HL-60 (cell line): ENCODE results near the gene RSBN1L.

Experiments used
- DNase-seq, 2 experiments: peaks; one replicate each; pipeline ENCODE4 v3.0.0-alpha.2; 2010 to 2020; ENCODE audit warnings: low read depth in 1 of 2, low spot score in 1 of 2
- H3K27ac ChIP-seq: fragments of 250-450 bp; sonication (Bioruptor Pico); replicated peaks from 2 replicates; pipeline ENCODE4 v1.5.1; 2020; ENCODE audit warnings: mild to moderate bottlenecking, moderate library complexity
- H3K27me3 ChIP-seq: fragments of 250-450 bp; sonication (Bioruptor Pico); 2 replicates; pipeline ENCODE4 v1.5.1; 2021; ENCODE audit warnings: mild to moderate bottlenecking, moderate library complexity; ENCODE audit not compliant: insufficient read depth, poor library complexity, severe bottlenecking
- H3K4me3 ChIP-seq: replicated peaks from 2 replicates; pipeline ENCODE4 v1.5.1; 2011; ENCODE audit warnings: mild to moderate bottlenecking, control low read depth, low read length; ENCODE audit not compliant: insufficient read depth
- GABPA ChIP-seq: IDR thresholded peaks from 2 replicates; pipeline ENCODE4 v1.6.1; 2012; ENCODE audit warnings: low read depth
- POLR2AphosphoS5 ChIP-seq: IDR thresholded peaks from 2 replicates; pipeline ENCODE4 v1.6.1; 2012; ENCODE audit warnings: low read depth
- SPI1 ChIP-seq: IDR thresholded peaks from 2 replicates; pipeline ENCODE4 v1.6.1; 2012; ENCODE audit warnings: low read depth, mild to moderate bottlenecking, borderline replicate concordance
- TF ChIP-seq, protein P1 (sequence below): IDR thresholded peaks from 2 replicates; pipeline ENCODE4 v1.6.1; 2012; ENCODE audit warnings: low read depth; ENCODE audit not compliant: insufficient replicate concordance
- TF ChIP-seq, protein P2 (sequence below): IDR thresholded peaks from one replicate; pipeline ENCODE4 v1.5.1; 2011; ENCODE audit warnings: low read length, control low read depth, inconsistent platforms; ENCODE audit not compliant: insufficient read depth

The RSBN1L gene

DNA sequence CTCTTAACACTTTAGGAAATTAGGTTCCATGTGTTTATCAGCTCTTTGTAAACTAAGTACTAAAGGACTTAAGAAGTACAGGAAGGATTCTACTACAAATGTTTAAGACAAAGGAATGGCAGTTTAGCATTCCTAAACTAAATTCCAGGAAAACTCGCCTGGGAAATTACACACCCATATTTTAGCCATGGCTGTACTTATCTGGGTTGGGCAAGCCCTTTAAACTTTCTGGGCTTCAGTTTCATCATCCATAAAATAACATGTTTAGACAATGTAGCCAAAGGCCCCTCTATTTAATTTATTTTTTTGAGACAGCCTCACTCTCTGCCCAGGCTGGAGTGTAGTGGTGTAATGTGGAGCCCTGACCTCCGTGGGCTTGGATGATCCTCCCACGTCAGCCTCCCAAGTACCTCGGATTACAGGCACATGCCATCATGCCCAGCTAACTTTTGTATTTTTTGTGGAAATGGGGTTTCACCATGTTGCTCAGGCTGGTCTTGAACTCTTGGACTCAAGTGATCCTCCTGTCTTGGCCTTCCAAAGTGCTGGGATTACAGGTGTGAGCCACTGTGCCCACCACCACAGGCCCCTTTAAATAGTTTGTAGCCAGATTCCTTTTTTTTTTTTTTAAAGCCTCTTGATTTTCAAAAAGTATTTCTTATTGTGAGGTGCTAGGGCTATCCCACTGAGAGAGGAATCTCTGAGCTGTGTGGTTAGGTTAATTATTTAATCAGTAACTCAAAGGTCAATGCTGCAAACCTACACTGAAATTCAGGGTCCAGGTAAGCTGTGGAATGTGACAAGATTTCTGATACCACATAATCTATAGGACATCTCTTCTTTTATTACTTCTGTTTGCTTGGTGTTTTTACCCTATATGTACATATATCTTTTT, 69.9 kb downstream of the RSBN1L start:
- H3K27ac ChIP-seq: no peak overlapping the region
- TF ChIP-seq, protein P1, sequence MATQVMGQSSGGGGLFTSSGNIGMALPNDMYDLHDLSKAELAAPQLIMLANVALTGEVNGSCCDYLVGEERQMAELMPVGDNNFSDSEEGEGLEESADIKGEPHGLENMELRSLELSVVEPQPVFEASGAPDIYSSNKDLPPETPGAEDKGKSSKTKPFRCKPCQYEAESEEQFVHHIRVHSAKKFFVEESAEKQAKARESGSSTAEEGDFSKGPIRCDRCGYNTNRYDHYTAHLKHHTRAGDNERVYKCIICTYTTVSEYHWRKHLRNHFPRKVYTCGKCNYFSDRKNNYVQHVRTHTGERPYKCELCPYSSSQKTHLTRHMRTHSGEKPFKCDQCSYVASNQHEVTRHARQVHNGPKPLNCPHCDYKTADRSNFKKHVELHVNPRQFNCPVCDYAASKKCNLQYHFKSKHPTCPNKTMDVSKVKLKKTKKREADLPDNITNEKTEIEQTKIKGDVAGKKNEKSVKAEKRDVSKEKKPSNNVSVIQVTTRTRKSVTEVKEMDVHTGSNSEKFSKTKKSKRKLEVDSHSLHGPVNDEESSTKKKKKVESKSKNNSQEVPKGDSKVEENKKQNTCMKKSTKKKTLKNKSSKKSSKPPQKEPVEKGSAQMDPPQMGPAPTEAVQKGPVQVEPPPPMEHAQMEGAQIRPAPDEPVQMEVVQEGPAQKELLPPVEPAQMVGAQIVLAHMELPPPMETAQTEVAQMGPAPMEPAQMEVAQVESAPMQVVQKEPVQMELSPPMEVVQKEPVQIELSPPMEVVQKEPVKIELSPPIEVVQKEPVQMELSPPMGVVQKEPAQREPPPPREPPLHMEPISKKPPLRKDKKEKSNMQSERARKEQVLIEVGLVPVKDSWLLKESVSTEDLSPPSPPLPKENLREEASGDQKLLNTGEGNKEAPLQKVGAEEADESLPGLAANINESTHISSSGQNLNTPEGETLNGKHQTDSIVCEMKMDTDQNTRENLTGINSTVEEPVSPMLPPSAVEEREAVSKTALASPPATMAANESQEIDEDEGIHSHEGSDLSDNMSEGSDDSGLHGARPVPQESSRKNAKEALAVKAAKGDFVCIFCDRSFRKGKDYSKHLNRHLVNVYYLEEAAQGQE: no peak
- H3K27me3 ChIP-seq: no peaks in the 10 kb centered on the region
- H3K4me3 ChIP-seq: no peak overlapping the region
- DNase-seq: no peak

DNA sequence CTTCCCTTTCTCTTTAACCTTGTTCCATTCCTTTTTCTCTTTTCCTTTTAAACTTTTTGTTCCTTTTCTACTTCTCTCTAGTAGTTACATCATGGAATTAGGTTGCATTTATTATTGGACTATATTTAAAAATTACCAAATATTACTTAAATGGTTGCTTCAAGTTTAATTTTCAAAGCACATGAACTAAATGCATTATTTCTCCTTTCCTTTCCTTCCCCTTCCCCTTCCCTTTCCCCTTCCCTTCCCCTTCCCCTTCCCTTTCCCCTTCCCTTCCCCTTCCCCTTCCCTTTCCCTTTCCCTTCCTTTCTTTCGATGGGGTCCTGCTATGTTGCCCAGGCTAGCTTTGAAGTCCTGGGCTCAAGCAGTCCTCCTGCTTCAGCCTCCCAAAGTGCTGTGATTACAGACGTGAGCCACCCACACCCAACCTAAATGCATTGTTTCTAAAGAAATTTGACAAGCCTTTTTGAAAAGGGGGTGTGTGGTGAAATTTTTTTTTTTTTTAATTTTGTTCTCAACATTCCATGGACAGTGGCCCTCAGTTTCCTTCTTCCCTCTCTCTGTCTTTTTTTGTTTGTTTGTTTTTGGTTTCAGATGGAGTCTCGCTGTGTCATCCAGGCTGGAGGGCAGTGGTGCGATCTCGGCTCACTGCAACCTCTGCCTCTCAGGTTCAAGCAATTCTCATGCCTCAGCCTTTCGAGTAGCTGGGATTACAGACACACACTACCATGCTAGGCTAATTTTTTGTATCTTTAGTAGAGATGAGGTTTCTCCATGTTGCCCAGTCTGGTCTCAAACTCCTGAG, 70.7 kb downstream of the RSBN1L start:
- Histone ChIP-seq H3K4me3 (no peak overlapping the region), H3K27me3 (no peaks in the 10 kb centered on the region), H3K27ac (no peak overlapping the region)
- no peak for DNase-seq
- TF ChIP-seq, protein P1: no peak
- TF ChIP-seq SPI1: no peak
- TF ChIP-seq, protein P2, sequence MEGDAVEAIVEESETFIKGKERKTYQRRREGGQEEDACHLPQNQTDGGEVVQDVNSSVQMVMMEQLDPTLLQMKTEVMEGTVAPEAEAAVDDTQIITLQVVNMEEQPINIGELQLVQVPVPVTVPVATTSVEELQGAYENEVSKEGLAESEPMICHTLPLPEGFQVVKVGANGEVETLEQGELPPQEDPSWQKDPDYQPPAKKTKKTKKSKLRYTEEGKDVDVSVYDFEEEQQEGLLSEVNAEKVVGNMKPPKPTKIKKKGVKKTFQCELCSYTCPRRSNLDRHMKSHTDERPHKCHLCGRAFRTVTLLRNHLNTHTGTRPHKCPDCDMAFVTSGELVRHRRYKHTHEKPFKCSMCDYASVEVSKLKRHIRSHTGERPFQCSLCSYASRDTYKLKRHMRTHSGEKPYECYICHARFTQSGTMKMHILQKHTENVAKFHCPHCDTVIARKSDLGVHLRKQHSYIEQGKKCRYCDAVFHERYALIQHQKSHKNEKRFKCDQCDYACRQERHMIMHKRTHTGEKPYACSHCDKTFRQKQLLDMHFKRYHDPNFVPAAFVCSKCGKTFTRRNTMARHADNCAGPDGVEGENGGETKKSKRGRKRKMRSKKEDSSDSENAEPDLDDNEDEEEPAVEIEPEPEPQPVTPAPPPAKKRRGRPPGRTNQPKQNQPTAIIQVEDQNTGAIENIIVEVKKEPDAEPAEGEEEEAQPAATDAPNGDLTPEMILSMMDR: no peak

DNA sequence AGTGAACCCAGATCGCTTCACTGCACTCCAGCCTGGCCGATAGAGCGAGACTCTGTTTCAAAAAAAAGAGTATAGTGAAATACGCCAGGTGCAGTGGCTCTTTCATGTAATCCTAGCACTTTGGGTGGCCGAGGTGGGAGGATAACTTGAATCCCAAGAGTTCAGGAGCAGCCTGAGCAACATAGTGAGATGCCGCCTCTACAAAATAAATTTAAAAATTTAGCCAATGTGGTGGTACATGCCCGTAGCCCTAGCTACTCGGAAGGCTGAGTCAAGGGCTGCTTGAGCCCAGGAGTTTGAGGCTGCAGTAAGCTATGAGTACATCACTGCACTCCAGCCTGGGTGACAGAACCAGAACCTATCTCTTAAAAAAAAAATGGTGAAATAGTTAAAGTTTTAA, 74.1 kb downstream of the RSBN1L start:
- DNase-seq: no peak
- no peak overlapping the region for H3K27ac ChIP-seq
- TF ChIP-seq, protein P1: no peak
- TF ChIP-seq, protein P2: no peak
- TF ChIP-seq GABPA (no peak), SPI1 (no peak), POLR2AphosphoS5 (no peak)
- H3K27me3 ChIP-seq: no peaks in the 10 kb centered on the region
- H3K4me3 ChIP-seq: no peak overlapping the region
